NCI-H82 (cell line): ENCODE data around the gene MNX1.

Source experiments
- DNase-seq: peaks from one replicate; lab custom pipeline; 2025; lab: John Stamatoyannopoulos, UW

MNX1 gene

DNA sequence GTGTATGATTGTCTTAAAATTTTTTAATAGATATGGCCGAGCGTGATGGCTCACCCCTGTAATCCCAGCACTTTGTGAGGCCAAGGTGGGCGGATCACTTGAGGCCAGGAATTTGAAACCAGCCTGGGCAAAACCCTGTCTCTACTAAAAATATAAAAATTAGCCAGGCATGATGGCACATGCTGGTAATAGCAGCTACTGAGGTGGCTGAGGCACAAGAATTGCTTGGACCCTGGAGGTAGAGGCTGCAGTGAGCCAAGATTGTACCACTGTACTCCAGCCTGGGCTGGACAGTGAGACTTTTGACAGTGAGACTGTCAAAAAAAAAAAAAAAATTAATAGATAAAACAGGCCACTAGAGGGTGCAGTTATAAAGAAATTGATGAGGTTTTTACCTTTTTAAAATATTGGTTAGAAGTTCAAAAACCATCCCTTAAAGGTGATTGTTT is 40.5 kb downstream of the MNX1 start:
- peak; percentile 22 for DNase-seq

DNA sequence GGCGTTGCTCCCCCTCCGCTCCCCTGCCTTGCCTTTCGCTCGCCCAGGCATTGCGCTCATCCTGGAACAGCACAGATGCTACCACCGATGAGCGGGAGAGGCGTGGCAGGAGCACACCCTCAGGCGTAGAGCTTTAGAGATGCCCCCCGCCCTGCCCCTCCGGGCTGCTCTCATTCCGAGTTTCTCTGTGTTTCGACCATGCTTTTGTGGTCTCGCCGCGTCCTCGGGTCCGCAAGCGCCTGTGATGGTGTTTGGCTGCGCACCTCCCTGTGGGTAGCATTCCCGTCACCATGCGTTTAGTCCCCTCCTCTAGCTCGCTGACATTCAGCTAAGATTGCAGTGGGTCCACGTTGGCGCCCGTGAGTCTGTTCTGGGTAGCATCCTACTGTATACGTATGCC is 42.3 kb downstream of the MNX1 start:
- DNase-seq = no peak

DNA sequence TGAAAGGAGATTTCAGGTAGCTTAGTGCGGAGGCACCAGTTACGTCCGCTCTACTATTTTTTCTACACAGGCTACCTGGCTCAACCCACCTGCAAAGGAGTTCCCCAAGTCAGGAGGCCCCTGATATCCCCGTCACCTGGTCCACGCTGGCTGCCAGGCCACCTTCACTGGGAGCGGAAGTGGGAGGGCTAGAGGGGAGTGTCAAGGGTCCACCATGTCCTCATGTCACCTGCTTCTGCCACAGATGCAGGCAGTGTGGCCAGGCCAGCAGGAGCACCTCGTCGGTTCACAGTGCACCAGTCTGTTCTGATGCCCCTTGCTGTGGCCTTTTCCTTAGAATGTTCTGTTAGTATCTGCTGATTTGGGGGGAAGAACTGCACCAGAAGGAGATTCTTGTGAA is 44.1 kb downstream of the MNX1 start:
- no peak for DNase-seq

DNA sequence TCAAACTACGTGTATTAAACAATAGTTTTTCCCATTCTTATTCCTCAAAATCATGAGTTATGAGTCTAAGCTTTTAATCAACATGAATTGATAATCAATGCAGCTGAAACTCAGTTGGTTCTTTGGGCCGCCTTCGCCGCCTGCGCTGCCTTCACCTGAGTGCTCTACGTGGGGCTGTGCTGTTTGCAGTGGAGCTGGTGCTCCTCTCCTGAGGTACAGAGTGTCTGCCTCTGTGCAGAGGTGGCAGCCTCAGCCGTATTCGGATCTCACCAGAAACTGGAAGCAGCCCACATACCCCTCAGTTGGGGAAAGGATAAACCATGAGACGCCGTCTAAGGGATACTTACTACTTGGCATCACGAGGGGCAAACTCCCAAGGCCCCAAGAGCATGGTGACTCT is 45.5 kb downstream of the MNX1 start:
- no peak for DNase-seq

DNA sequence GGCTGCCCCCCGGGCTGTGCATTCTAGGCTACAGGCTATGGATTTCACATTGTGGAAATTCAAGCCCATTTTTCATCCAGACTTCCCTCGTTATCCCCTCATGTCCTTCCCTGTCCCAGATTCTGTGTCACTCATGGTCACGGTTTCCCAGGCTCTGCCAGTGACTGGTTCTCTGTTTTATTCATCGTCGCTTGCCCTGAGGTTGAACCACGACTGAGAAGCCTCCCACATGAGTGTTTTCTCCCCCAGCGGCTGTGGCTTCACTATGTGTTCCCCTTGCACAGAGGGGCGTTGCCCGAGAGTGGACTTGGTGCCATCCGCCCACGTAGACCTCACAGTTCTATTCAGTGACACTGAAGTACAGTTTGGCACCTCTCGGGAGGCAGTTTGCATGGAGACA is 47.0 kb downstream of the MNX1 start:
- no peak for DNase-seq

DNA sequence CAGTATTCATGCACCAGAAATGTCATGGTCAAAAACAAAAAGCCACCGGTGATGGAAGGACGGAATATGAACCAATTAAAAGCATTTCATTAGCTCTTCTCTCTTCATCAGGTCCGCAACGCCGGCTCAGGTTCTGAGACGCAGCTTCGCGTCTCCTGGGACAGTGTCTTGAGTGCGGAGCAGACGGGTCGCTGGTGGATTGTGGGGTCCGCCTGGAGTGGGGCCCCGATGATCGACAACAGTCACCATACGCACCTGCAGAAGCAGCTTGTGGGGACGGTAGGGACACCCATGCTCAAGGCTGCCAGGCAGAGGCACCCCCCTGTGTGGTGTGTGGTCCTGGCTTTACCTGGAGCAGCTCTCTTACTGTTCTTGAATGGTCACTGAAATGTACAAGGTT is 47.6 kb downstream of the MNX1 start:
- DNase-seq = no peak

DNA sequence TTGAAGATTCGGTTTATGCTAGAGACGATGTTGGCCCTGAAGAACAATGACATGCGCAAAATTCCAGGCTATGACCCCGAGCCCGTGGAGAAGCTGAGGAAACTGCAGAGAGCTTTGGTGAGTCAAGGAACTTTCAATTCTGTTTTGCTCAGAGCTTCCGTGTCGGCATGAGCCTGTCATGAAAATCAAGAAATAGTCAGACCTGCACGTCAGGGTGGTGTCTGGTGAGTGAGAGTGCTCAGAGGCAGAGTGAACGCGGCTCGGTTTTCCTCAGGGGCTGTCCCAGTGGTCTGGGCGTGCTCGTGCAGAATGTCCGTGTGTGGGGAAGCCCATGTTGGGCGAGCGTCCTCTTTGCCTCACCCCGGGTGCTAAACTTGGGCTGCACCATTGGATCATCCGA is 48.3 kb downstream of the MNX1 start:
- DNase-seq = no peak

DNA sequence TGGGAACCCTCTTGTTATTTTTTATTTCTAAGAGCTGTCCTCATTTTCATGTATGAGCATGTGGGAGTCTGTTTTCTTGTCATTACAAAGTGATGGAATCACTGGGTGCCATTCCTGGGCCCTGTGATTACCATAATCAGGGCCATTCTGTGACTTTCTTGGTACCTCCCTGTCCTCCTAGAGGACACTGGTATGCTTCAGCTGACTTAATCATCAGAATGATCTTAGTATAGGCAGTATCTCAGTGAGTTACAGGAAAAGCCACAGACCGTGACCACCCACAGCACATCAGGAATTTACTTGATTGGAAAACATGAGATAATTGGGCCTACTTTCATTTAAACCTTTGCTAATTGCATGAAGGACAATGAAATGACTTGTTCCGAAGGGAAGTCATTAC is 53.7 kb downstream of the MNX1 start:
- DNase-seq = no peak

DNA sequence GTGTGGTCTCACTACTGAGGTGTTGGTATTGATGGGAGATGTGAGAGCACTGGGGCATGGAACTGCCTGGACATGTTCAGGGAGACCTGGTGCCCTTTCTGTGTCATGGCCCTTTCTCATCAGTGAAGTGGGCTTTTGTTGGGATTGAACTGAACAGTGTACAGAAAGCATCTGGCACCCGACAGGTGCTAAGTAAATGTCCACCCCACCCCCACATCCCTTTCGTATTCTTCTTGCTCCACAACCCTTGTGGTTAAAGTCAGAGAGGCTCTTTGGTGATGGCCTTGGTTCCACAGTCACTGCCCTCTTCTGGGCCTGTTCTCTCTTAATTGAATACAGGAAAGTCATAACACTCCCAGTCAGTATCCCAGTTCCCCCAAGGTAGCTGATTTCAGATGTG is 55.5 kb downstream of the MNX1 start:
- no peak for DNase-seq
